NCI-H774 (cell line): ENCODE data around the gene MSN.
"Not testable (repeated sequence)": the region's sequence is repeated elsewhere in the genome, so short reads cannot be mapped to it uniquely, and the experiment has no call there.

ENCODE experiments used
- DNase-seq: peaks from one replicate; lab custom pipeline; 2025; lab: John Stamatoyannopoulos, UW

MSN gene

GRCh38 chrX:65720381-65720964, 53.0 kb downstream of the MSN start:
- no peak for DNase-seq

GRCh38 chrX:65723706-65724105, 56.3 kb downstream of the MSN start:
- no peak for DNase-seq

GRCh38 chrX:65726715-65727114, 59.3 kb downstream of the MSN start:
- no peak for DNase-seq

- no peak for DNase-seq
Measured at GRCh38 chrX:65731684-65732289, 64.3 kb downstream of the MSN start.

- no peak for DNase-seq
Measured at GRCh38 chrX:65740909-65741308, 73.5 kb downstream of the MSN start.

- no peak for DNase-seq
Measured at GRCh38 chrX:65741823-65742222, 74.4 kb downstream of the MSN start.

- no peak for DNase-seq
Measured at GRCh38 chrX:65744965-65745364, 77.5 kb downstream of the MSN start.

- no peak for DNase-seq
Measured at GRCh38 chrX:65745427-65745826, 78.0 kb downstream of the MSN start.

- DNase-seq: no peak
Measured at GRCh38 chrX:65745992-65746391, 78.5 kb downstream of the MSN start.

- no peak for DNase-seq
Measured at GRCh38 chrX:65750674-65751469, 83.4 kb downstream of the MSN start.

GRCh38 chrX:65751519-65751918, 84.1 kb downstream of the MSN start:
- no peak for DNase-seq

GRCh38 chrX:65752294-65752693, 84.8 kb downstream of the MSN start:
- no peak for DNase-seq

- DNase-seq: no peak
Measured at GRCh38 chrX:65755786-65756185, 88.3 kb downstream of the MSN start.

- no peak for DNase-seq
Measured at GRCh38 chrX:65757943-65758342, 90.5 kb downstream of the MSN start.

- DNase-seq: no peak
Measured at GRCh38 chrX:65758505-65758904, 91.1 kb downstream of the MSN start.

- DNase-seq: not testable (repeated sequence)
Measured at GRCh38 chrX:65759525-65759924, 92.1 kb downstream of the MSN start.

- DNase-seq: no peak
Measured at GRCh38 chrX:65769564-65770292, 102.3 kb downstream of the MSN start.

GRCh38 chrX:65772842-65773241, 105.4 kb downstream of the MSN start:
- DNase-seq: no peak

- DNase-seq: no peak
Measured at GRCh38 chrX:65781845-65782244, 114.4 kb downstream of the MSN start.

GRCh38 chrX:65783746-65784145, 116.3 kb downstream of the MSN start:
- no peak for DNase-seq
